ENCODE data around the gene RCN2.
"Not testable (repeated sequence)": the region's sequence is repeated elsewhere in the genome, so short reads cannot be mapped to it uniquely, and the experiment has no call there.

GRCh38 chr15:76887280-76888141 lies 44.0 kb upstream of the RCN2 start:
- TF ChIP-seq EZH2 (IDR thresholded peaks at IDR 0.05; ENCODE audit: insufficient read depth, poor library complexity, severe bottlenecking); EZH2phosphoT487 (IDR thresholded peaks at IDR 0.05; ENCODE audit: insufficient read depth, low read depth): not testable (repeated sequence)
